ENCODE measurements around the gene CACNA2D1. TPM values are rescaled to one million over a fixed set of nuclear protein-coding genes. Genes with fewer than 3 reads are reported as not detected.

Gene CACNA2D1
- total RNA-seq, 3 donors from 2014 or later (not counting 1 experiment from before 2014, with no cell fraction given) = not detected

DNA sequence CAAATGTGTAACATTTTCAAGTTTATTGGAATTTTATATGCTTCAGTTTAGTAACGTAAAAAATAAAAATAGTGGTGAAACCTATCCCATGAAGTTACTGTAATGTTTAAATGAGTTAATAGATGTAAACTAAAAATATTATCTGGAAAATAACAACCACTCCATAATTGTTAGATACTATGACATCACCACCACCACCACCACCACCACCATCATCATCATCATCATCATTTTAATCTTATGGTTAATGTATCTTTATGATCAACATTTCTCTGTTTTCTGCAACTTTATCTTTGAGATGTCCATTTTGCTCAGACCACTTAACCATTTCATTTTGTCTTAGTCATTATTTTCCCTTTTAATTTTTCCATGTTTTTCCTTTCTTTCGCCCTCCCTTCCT is 23.4 kb upstream of the CACNA2D1 start:
- intact Hi-C loops (cut with micrococcal nuclease) = no loop called here
- ATAC-seq = no peak
- TF ChIP-seq, protein P1, sequence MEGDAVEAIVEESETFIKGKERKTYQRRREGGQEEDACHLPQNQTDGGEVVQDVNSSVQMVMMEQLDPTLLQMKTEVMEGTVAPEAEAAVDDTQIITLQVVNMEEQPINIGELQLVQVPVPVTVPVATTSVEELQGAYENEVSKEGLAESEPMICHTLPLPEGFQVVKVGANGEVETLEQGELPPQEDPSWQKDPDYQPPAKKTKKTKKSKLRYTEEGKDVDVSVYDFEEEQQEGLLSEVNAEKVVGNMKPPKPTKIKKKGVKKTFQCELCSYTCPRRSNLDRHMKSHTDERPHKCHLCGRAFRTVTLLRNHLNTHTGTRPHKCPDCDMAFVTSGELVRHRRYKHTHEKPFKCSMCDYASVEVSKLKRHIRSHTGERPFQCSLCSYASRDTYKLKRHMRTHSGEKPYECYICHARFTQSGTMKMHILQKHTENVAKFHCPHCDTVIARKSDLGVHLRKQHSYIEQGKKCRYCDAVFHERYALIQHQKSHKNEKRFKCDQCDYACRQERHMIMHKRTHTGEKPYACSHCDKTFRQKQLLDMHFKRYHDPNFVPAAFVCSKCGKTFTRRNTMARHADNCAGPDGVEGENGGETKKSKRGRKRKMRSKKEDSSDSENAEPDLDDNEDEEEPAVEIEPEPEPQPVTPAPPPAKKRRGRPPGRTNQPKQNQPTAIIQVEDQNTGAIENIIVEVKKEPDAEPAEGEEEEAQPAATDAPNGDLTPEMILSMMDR (IDR thresholded peaks at IDR 0.05) = no peak
- H3K27ac Mint-ChIP-seq = no peak overlapping the region
- no peaks in the 10 kb centered on the region for H3K27me3 ChIP-seq (ENCODE audit: control insufficient read depth, insufficient read depth, low read length)
- H3K27me3 Mint-ChIP-seq (ENCODE audit: low read depth in 2 of 2) = no peaks in the 10 kb centered on the region
- no peak overlapping the region for H3K27ac ChIP-seq (ENCODE audit: low read length)
- H3K36me3 Mint-ChIP-seq = no peaks in the 10 kb centered on the region
- no peak for DNase-seq
- H3K36me3 ChIP-seq (ENCODE audit: control insufficient read depth, insufficient read depth, low read length) = no peaks in the 10 kb centered on the region
- H3K9me3 Mint-ChIP-seq = peaks cover 3 to 11% of the 10 kb centered on the region in 2 donors
- no peaks in the 10 kb centered on the region for H3K4me1 Mint-ChIP-seq
- no peaks in the 10 kb centered on the region for H3K4me1 ChIP-seq (ENCODE audit: control insufficient read depth, insufficient read depth, low read length)
- no peak overlapping the region for H3K4me3 Mint-ChIP-seq
- H3K4me3 ChIP-seq (ENCODE audit: low read length) = no peak overlapping the region
- H3K9me3 ChIP-seq (ENCODE audit: control insufficient read depth, insufficient read depth, low read length) = no peaks in the 10 kb centered on the region
- no CpG with 5 or more reads among the region's 2 CpGs for WGBS (ENCODE audit: insufficient coverage)

DNA sequence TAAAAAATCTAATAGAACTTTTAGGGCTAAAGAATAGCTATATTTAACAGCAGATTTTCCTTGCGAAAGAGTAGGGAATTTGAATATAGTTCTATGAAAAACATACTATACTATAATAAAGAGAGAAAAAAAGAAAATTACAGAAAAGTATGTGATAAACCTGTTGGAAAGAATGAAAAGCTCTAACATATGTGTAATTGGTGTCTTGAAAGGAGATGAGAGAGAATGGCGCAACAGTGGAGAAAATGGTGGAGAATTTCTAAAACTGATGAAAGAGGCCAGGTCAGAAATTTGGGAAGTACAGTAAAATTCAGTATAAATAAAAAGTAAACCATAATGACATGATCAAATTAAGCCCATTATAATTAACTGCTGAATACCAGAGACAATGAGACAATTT is 20.8 kb upstream of the CACNA2D1 start:
- TF ChIP-seq, protein P1 (IDR thresholded peaks at IDR 0.05) = no peak
- intact Hi-C loops (cut with micrococcal nuclease) = no loop called here
- 100% methylated on average over 1 of the region's 2 CpGs for WGBS (ENCODE audit: insufficient coverage)
- Histone ChIP-seq H3K4me3 (ENCODE audit: low read length) (no peak overlapping the region), H3K27me3 (ENCODE audit: control insufficient read depth, insufficient read depth, low read length) (no peaks in the 10 kb centered on the region), H3K9me3 (ENCODE audit: control insufficient read depth, insufficient read depth, low read length) (no peaks in the 10 kb centered on the region), H3K4me1 (ENCODE audit: control insufficient read depth, insufficient read depth, low read length) (no peaks in the 10 kb centered on the region), H3K36me3 (ENCODE audit: control insufficient read depth, insufficient read depth, low read length) (no peaks in the 10 kb centered on the region), H3K27ac (ENCODE audit: low read length) (no peak overlapping the region)
- DNase-seq (no peak), ATAC-seq (no peak)
- Mint-ChIP-seq H3K27me3 (ENCODE audit: low read depth in 2 of 2) (no peaks in the 10 kb centered on the region), H3K4me1 (no peaks in the 10 kb centered on the region), H3K27ac (no peak overlapping the region), H3K36me3 (no peaks in the 10 kb centered on the region), H3K4me3 (no peak overlapping the region), H3K9me3 (peaks cover 8 to 9% of the 10 kb centered on the region in 2 donors)

DNA sequence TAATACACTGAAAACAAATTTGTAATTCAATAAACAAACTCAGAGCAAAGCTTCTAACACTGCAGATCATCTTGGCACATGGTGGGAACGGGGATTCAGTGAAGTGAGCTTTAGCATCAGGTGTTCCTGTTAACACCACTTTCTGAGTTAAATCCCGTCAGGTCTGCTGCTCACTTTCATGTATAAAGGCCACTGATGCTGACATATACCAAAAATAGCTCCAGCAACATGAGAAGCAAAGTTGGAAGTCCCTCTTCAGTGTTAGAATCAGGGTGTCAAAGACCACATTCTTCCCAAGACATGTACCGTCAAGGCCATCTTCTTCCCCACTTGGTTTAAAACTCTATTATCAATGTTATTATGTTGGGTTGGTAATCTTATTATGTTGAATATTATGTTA is 11.7 kb upstream of the CACNA2D1 start:
- Mint-ChIP-seq H3K4me1 (no peaks in the 10 kb centered on the region), H3K36me3 (no peaks in the 10 kb centered on the region), H3K27ac (no peak overlapping the region), H3K9me3 (peaks cover 4% of the 10 kb centered on the region in 2 donors), H3K27me3 (ENCODE audit: low read depth in 2 of 2) (no peaks in the 10 kb centered on the region), H3K4me3 (no peak overlapping the region)
- DNase-seq (no peak), ATAC-seq (no peak)
- Histone ChIP-seq H3K36me3 (ENCODE audit: control insufficient read depth, insufficient read depth, low read length) (no peaks in the 10 kb centered on the region), H3K27me3 (ENCODE audit: control insufficient read depth, insufficient read depth, low read length) (no peaks in the 10 kb centered on the region), H3K27ac (ENCODE audit: low read length) (no peak overlapping the region), H3K9me3 (ENCODE audit: control insufficient read depth, insufficient read depth, low read length) (no peaks in the 10 kb centered on the region), H3K4me3 (ENCODE audit: low read length) (no peak overlapping the region), H3K4me1 (ENCODE audit: control insufficient read depth, insufficient read depth, low read length) (no peaks in the 10 kb centered on the region)
- TF ChIP-seq, protein P1 (IDR thresholded peaks at IDR 0.05) = no peak
- intact Hi-C loops (cut with micrococcal nuclease) = no loop called here
- 82% methylated on average over 2 of the region's 3 CpGs for WGBS (ENCODE audit: insufficient coverage)

DNA sequence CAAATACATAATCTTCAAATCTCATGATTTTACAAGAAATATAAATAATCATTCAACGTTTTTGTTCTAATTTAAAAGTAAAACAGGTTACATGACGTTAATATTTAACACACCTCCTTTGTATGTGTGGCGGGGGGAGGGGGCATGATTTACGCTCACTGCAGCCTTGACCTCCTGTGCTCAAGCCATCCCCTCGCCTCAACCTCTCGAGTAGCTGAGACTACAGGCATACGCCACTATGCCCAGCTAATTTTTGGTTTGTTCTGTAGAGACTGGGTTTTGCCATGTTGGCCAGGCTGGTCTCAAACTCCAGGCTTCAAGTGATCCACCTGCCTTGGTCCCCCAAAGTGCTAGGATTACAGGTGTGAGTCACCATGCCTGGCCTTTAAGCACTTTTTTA is 7.2 kb upstream of the CACNA2D1 start:
- Mint-ChIP-seq H3K27ac (no peak overlapping the region), H3K4me3 (no peak overlapping the region), H3K9me3 (peaks cover 0 to 4% of the 10 kb centered on the region in 2 donors), H3K36me3 (no peaks in the 10 kb centered on the region), H3K4me1 (no peaks in the 10 kb centered on the region), H3K27me3 (ENCODE audit: low read depth in 2 of 2) (peaks cover 0 to 3% of the 10 kb centered on the region in 2 donors)
- H3K9me3 ChIP-seq (ENCODE audit: control insufficient read depth, insufficient read depth, low read length) = no peaks in the 10 kb centered on the region
- 89% methylated on average over 4 of the region's 7 CpGs for WGBS (ENCODE audit: insufficient coverage)
- H3K36me3 ChIP-seq (ENCODE audit: control insufficient read depth, insufficient read depth, low read length) = no peaks in the 10 kb centered on the region
- intact Hi-C loops (cut with micrococcal nuclease) = no loop called here
- ATAC-seq (no peak), DNase-seq (no peak)
- H3K27ac ChIP-seq (ENCODE audit: low read length) = no peak overlapping the region
- H3K27me3 ChIP-seq (ENCODE audit: control insufficient read depth, insufficient read depth, low read length) = no peaks in the 10 kb centered on the region
- H3K4me1 ChIP-seq (ENCODE audit: control insufficient read depth, insufficient read depth, low read length) = no peaks in the 10 kb centered on the region
- H3K4me3 ChIP-seq (ENCODE audit: low read length) = no peak overlapping the region
- TF ChIP-seq, protein P1 (IDR thresholded peaks at IDR 0.05) = no peak
